HG02884 (cell line): Measurements from ENCODE around the gene ITGA2B.
"Not testable (repeated sequence)": the region's sequence is repeated elsewhere in the genome, so short reads cannot be mapped to it uniquely, and the experiment has no call there.

ENCODE experiments used
- ATAC-seq: cut with Tn5 transposase; IDR thresholded peaks from one replicate; pipeline ENCODE4 v1.9.1; 2021; ENCODE audit warnings: mild to moderate bottlenecking, moderate library complexity; ENCODE audit not compliant: unreplicated experiment

Gene ITGA2B

DNA sequence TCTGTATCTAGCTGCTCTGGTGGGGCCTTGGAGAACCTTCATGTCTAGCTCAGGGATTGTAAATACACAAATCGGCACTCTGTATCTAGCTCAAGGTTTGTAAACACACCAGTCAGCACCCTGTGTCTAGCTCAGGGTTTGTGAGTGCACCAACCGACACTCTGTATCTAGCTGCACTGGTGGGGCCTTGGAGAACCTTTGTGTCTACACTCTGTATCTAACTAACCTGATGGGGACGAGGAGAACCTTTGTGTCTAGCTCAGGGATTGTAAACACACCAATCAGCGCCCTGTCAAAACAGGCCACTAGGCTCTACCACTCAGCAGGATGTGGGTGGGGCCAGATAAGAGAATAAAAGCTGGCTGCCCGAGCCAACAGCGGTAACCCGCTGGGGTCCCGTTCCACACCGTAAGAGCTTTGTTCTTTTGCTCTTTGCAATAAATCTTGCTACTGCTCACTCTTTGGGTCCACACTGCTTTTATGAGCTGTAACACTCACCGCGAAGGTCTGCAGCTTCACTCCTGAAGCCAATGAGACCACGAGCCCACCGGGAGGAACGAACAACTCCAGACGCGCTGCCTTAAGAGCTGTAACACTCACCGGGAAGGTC is 19.9 kb downstream of the ITGA2B start:
- ATAC-seq, result not testable (repeated sequence)

DNA sequence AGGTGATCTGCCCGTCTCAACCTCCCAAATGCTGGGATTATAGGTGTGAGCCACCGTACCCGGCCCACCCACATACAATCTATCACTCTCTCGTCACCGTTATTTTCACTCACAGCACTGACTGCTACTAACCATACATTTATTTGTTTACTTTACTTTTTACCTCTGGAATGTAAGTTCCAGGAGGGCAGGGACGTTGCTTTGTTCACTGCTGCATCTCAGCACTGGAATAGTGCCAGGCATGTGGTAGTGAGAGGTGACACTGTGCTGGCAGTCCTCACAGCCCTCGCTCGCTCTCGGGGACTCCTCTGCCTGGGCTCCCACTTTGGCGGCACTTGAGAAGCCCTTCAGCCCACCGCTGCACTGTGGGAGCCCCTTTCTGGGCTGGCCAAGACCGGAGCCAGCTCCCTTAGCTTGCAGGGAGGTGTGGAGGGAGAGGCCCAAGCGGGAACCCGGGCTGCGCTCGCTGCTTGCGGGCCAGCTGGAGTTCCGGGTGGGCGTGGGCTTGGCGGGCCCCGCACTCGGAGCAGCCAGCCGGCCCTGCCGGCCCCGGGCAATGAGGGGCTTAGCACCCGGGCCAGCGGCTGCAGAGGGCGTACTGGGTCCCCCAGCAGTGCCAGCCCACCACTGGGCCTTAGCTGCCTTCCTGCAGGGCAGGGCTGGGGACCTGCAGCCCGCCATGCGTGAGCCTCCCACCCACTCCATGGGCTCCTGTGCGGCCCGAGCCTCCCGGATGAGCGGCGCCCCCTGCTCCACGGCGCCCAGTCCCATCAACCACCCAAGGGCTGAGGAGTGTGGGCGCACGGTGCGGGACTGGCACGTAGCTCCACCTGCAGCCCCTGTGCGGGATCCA is 20.8 kb downstream of the ITGA2B start:
- ATAC-seq, result not testable (repeated sequence)

DNA sequence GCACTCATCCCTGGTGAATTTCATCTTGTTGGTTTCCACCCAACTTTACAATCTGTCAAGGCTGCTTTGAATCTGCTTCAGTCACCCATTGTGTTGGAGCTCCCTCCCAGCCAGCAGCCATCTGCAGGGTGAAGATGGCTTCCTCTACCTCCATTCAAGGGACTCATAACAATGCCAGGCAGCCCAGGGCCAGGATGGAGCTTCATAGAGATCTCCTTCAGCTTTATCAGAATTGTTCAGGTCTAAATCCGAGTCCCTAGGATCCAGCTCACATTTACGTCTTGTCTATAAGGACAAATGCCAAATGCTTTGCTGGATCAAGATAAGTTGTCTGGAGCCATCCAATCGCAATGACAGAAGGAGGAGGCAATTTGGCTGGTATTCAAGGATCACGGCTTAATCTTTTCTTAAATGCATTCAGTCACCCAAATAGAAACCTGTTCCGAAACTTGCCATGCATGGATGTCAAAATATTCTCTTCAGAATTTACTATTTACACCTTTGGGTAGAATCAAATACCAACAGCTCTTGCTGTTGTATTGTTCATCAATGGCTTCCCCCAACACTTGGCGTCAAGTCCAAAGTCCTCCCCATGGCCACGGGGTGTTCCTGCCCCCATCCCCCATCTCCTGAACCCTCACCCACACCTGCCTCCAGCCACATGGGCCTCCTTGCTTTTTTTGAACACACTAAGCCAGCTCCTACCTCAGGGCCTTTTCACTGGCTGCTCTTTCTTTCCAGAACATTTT is 22.0 kb downstream of the ITGA2B start:
- ATAC-seq, result no peak

DNA sequence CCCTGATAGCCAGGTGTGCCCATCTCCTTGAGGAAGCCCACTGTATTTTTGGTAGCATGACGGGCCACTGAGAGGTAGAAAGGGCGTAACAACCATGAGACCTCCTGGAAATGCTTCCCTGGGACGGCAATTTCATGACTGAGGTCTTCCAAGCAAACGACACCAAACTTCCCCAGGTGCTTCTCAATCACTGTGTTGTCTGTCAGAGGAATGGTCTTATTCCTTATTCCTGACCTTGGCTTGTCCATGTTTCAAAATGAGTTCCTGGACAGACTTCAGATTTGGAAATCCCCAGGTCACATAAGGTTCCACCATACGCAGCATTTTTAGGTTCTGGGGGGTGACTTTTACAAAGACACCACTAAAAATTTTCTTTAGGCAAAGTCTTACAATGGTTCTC is 24.4 kb downstream of the ITGA2B start:
- not testable (repeated sequence) for ATAC-seq

DNA sequence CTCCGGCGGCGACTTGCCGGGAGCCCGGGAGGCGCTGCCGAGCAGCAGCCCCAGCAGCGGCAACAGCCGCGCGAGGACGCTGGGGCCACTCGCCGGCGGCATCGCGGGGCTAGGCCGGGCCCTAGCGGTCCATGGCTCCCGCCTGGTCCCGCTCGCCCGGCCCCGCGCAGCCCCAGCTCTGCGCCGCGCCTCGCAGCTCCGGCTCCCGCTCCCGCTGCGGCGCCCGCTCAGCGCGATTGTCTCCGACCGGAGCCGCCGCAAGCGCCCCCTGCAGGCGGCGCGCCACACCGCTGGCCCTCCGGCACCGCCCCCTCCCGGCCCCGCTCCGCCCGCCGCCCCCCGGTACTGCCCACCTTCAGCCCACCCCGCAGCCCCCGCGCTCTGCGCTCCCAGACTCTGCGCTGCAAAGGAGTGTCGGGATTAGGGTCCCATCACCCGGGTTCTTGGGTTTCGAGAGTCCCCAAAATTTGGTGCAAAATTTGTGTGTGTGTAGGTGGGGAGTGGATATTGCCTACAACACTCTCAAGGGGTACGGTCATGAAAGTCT is 25.8 kb downstream of the ITGA2B start, which contains the start of gene FAM171A2:
Gene FAM171A2, minus strand, starts transcription at position 241 of the 547 bp plus-strand sequence. Its CDS starts 139 bp downstream, at position 102.
- no peak for ATAC-seq

DNA sequence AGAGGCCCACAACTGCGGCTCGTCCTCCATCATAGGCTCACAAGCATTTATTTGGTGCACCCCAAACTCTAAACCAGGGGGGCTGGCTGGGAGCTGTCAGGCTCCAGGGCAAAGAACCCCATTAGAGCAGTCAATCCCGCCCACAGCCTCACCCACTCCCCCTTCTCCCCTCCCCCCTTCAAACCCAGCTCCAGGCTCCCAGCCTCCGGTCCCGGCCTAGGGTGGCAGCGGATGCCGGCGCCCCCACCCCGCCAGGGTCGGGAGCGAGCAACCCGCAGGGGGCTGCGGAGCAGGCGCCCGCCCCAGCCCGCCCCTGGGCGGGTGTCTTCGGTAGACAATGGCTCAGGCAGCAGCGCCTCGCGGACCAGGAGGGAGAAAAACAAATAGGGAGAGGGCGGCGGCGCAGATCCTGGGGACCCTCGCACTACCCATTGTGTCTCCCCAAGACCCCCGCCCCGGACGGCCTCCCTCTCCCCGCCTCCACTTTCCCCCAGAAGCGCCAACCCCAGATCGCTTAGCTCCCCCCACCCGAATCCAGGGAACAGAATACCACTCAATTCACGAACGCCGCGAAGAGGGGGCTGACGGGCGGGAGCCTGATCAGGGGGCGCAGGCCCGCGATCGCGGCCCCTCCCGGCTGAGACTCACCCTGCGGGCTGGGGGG is 26.4 kb downstream of the ITGA2B start:
- no peak for ATAC-seq

DNA sequence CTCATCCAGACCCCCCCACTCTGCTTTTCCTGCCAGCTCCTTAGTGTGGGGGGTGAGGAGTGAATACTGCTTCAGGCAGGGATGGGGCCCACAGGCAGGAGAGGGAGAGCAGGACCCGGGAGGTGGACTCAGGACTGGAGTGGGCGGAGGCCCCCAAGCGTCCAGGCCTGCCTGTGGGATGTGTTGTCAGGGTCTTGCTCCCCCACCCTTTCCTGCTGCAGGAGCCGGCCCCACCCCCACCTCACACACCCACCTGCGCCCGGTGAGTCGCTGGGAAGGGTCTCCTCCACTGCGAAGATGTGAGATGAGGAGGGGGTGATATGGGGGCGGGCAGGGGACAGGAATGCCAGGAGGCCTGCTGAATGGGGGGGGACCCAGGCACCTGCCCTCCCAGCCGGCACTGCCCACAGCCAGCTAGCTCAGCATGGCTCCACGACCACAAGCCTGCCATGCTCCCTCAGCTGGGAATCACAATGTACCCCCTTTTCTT is 26.9 kb downstream of the ITGA2B start:
- ATAC-seq, result no peak

DNA sequence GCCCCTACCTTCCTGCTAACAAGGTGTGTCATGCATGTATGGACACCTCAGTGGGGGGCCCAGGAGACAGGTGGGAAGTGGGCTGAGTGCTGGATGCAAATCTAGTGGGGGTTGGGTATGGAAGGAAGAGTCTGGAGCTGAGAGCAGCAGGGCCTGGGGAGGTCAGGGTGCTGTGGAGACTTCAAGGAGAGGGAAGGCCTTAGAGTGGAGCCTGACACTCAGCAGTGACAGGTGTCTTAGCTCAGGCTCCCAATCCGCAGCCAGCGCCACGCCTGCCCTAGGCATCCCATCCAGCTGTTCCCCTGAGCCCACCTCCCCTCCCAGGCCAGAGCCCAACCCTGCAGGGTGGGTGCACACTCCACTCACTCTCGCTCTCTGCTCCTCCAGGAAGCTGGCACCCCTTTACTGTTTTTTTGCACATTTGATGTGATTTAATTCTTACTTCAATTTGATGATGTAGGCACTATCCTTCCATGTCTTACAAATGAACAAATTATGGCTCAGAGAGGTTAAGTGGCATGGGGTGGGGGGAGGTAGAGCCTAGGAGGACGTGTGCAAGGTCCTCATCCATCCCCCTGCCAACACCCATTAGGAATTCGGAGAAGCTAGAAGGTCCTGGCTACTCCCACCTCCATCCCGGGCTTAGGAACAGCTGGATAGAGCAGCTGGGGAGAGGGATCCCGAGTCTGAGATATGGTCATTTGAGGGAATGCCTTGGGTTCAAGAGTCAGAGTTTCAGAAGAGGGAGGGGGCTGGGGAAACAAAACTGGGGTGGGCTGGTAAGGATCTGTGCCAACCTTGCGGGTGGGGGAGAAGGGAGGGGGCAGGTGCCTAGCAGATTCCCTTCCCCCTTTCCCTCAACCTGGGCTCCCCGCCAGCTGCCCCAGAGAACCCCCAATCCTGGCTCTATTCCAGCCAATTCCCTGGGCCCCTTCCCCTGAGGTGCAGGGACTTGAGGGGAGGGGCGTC is 27.9 kb downstream of the ITGA2B start:
- no peak for ATAC-seq

DNA sequence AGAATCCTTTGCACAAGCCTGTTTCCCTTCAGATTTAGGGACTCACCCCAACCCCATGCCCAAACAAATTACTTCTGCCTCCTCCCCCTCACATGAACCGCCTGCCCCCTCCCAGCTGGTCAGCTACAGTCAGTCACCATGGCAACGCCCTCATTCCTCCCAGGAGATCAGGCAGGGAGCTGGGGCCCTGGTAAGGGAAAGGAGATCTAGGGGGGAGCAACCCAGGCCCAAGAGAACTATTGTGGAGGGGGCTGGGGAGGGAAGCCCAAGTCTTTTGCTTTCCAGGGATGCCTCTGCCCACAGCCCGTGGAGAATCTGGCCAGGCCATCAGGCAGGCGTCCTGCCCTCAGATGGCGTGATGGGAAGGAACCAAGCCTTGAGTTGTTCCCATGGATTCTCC is 28.6 kb downstream of the ITGA2B start:
- ATAC-seq, result no peak

DNA sequence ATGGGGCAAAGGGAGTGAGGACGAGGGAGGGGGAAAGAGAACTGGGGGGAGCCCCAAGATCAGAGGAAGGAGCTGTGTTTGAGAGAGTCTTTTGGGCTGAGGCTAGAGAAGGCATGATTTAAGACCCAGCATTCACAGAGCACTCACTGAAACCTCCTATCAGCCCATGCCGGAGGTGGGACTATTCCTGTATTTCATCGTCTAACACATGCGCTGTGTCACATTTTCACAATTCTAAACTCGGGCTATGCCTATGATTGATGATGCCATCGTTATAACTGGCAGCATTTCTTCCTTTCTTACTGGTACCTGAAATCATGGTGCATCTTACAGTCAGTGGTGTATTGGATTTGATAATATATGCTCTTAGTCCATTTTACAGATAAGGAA is 29.3 kb downstream of the ITGA2B start:
- no peak for ATAC-seq

DNA sequence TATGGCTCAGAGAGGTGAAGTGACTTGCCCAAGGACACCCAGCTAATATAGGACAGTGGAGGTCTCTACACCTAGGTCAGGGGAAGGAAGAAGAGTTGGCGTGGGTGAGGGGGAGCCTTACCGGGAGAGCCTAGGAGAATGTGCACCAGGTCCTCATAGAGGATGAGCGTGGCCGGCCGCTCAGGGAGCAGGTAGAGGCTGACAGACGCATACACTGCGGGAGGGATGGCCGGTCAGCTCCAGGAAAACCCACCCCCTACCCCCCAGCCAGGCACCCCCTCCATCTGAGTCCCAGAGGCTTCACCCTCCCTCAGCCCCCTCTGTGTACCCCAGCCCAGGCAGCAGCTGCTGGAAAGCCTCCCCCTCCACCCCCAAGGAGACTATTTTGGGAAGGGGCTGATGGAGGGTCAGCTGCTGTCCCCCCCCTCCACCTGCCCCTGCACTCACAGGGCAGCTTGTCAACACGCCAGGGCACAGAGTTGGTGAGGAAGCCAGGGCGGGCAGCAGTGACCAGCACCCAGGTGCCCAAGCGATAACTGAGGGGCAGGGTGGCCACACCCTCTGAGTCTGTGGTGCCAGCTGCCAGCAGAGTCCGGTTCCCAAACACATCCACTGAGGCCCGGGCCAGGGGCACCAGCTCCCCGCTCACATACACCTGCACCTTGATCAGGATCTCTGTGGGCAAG is 29.8 kb downstream of the ITGA2B start:
- no peak for ATAC-seq

DNA sequence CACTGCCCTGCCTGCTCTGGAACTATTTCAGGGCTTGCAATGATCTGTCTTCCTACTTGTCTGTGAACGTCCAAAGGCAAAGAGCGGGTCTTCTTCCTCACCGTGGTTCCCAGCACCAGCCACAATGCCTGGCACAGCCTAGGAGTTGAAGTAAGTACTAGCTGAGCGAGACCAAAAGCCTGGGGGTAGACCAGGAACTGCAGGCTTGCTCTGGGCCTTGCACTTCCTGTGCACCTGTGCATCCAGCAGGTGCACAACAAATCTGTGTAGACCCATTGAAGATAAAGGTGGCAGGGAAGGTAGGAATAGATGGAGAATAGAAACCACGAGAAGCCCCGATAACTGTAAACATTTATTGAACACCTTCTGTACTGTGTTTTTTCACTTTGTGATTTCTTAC is 30.4 kb downstream of the ITGA2B start:
- ATAC-seq, result no peak

DNA sequence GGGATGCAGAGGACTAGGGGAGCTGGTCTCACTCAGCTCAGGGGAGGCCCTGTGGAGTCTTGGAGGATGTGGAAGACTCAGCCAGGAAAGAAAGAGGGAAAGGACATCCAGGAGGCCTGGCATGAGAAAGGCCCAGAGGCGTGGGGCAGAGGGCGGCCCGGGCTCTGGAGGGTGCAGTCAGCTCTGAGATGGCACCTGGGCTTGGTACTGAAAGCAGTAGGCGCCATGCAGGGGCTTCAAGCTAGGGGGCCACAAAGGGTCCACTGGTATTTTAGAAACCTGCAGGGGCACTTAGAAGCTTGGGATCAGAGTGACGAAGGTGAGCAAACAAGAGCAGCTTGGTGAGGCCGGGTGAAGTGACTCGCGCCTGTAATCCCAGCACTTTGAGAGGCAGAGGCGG is 31.4 kb downstream of the ITGA2B start:
- ATAC-seq, result no peak

DNA sequence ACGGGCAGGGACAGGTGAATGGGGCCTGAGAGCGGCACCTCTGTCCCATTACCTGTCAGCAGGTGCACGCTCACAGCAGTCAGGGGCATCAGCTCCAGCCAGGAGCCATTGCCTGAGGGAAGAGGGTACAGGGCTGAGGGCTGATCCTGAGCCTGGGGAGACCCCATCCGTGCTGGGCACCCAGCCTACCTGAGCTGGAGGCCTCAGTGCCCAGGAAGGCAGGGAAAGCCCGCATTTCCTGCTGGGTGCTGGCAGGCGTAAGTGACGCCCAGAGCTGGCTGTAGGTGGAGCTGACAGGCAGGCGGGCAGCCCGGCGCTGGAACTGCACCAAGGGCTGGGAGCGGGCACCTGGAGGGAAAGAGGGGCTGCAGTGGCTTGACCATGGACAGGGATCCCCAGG is 33.2 kb downstream of the ITGA2B start:
- ATAC-seq, result no peak

DNA sequence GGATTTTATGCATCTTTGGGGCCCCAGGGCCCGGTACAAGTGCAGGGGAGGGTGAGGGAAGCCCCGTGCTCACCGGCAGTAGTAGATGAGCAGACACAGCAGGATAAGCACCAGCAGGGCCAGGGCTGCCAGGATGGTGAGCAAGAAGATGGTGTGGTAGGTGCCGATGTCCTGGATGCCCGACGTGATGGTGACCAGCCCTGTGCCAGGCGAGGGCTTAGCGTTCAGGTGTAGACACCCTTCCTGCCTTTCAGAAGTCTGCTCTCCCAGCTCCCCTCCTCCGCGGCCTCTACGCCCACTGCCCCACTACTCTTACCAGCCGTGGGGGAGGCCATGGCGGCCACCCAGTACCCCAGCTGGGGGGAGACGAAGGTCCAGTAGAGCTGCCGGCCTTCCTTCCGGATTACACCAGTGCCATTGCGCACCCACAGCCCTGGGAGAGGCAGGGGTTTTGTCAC is 33.8 kb downstream of the ITGA2B start:
- no peak for ATAC-seq

DNA sequence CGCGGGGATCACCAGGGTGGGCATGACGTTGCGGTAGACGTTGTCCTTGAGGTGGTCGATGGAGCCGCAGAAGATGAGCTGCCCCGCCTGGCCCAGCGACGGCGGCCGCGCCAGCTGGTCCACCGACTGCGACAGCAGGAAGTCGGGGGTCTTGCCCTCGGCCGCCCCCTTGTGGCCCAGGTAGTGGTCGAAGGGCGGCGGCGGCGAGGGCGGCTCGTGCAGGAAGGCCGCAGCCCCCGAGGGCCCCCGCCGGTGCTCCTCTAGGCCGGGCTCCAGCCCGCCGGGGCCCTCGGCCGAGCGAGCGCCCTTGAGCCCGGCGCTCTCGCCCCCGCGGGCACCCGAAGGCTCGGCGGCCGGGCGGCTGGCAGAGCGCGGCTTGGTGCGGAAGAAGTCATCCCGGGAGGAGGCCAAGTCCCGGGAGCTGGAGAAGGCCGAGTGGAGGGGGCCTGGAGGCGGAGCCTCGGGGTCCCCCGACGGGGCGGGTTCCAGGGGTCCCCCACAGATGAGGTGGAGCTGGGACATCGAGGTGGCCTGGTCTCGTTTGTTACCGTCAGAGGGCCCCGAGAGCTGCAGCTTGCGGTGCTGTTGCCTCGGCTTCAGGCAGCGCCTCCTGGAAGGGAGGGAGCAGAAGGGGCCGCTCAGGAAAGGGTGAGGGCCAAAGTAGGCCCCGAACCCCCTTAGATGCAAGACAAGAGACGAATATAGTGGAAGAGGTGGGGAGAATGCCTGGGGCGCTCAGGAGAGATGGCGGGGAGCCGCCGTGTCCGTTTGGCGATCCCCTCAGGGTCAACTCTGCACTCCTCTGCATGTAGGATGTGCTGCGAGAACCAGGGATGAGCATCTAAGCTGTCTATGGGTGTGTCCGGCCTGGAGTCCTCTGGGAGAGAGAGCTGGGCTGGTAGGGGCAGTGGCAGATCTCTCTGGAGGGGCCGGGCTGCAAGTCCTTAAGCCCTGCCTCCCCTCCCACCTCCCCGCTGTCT is 34.6 kb downstream of the ITGA2B start:
- ATAC-seq, result no peak

DNA sequence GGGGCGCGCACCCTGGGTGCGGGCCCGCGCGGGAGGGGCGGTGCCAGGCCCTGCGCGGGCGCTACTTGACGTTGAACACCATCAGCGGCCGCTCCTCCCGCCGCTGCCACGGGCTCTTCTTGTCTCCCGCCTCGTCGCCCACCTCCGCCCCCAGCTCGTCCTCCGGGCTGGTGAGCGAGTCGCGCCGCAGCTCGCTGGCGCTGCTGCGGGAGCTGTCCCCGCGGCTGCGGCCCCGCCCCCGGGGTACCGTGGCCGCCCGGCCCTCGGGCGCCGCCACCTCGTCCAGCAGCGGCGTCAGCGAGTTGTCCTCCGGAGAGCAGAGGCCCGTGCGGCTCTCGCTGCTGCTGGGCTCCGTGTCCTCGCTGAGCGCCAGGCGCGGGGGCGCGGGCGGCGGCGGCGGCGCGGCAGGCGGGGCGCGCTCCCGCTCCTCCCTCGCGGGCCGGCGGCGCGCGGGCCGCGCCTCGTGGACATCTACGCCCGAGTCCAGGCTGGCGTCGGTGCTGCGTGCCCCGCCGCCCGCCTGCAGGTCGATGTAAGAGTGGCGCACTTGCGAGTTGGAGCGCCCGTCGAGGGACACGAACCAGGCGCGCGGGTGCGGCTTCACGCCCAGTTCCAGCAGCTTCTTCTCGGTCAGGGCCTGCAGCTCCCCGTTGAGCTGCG is 35.6 kb downstream of the ITGA2B start:
- ATAC-seq, result no peak
